ENCODE results near the gene HECTD4.

Gene HECTD4

DNA sequence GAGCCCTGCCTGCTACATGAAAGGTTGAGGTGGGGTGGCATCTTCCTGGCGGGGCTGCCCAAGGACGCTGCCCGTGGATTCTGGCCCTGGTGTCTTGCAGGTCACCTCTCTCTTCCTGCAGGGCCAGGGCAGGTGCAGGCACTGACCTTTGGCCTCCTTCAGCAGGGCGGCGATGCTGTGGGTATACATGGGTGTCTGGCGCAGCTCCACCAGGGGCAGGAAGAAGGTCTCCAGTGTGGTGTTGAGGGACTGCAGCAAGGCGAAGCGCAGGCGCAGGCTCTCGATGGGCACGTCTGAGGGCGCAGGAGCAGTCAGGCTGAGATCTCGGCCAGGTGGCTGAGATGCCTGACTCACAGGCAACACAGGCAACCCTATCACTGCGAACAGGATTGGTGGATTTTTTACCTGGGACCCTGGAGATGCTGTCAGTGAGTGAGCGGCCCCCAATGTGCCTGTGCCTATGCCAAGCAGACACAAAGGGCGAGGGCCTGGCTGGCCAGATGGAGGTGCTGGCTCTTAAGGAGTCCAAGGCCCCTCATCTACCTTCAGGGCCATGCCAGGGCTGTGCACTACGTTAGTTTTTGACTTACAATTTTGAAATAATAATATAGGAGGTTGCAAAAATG, 211.1 kb downstream of the HECTD4 start:
- Histone ChIP-seq H3K9me3 (ENCODE audit: control insufficient read depth, low read length) (no peaks in the 10 kb centered on the region), H3K9ac (ENCODE audit: low read length) (no peak overlapping the region), H3K36me3 (ENCODE audit: control insufficient read depth, insufficient read depth, low read length) (peaks cover 10% of the 10 kb centered on the region), H3K27me3 (ENCODE audit: control insufficient read depth, insufficient read depth, low read length) (no peaks in the 10 kb centered on the region), H3K4me1 (ENCODE audit: control insufficient read depth, insufficient read depth, low read length) (no peaks in the 10 kb centered on the region), H3K4me3 (ENCODE audit: low read length) (no peak overlapping the region)

DNA sequence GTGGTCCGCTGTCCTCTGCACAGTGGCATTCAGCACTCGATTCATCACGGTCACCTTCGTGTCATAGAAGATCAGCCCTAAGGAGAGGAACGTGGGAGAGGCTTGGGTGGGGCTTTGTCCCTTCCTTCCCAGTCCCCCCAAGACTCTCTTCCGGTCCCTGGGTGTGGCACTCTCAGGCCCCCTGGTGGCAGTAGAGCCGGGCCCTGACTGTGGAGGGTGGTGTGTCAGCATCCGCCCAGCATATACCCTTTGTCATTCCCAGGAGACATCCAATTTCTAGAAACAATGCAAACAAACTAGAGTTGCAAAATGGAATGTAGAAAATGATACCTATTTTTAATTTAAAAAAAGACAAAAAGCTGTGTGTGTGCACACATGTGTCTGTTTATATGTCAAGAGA, 211.9 kb downstream of the HECTD4 start:
- Histone ChIP-seq H3K4me3 (ENCODE audit: low read length) (no peak overlapping the region), H3K9ac (ENCODE audit: low read length) (no peak overlapping the region), H3K36me3 (ENCODE audit: control insufficient read depth, insufficient read depth, low read length) (peaks cover 10% of the 10 kb centered on the region), H3K4me1 (ENCODE audit: control insufficient read depth, insufficient read depth, low read length) (no peaks in the 10 kb centered on the region), H3K9me3 (ENCODE audit: control insufficient read depth, low read length) (no peaks in the 10 kb centered on the region), H3K27me3 (ENCODE audit: control insufficient read depth, insufficient read depth, low read length) (no peaks in the 10 kb centered on the region)

DNA sequence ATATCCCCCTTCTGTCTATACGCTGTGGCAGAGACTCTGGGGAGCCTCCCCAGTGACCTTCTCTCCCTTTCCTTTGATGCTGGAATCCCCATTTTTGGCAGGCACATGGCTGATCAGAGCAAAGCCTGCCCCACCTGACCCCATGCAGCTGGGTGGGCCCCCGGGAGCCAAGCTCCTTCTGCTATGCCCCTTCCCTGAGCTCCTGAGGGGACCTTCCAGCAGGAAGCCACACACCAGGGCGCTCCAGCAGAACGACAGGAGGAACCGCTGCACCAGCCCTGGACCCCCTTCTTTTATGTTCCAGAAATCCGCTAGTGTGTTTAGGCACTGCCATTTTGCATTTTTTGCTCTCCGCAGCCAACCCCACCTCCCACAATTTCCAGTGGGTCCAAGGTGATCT, 212.3 kb downstream of the HECTD4 start:
- Histone ChIP-seq H3K36me3 (ENCODE audit: control insufficient read depth, insufficient read depth, low read length) (peaks cover 10% of the 10 kb centered on the region), H3K9me3 (ENCODE audit: control insufficient read depth, low read length) (no peaks in the 10 kb centered on the region), H3K4me1 (ENCODE audit: control insufficient read depth, insufficient read depth, low read length) (no peaks in the 10 kb centered on the region), H3K9ac (ENCODE audit: low read length) (no peak overlapping the region), H3K27me3 (ENCODE audit: control insufficient read depth, insufficient read depth, low read length) (no peaks in the 10 kb centered on the region), H3K4me3 (ENCODE audit: low read length) (no peak overlapping the region)

DNA sequence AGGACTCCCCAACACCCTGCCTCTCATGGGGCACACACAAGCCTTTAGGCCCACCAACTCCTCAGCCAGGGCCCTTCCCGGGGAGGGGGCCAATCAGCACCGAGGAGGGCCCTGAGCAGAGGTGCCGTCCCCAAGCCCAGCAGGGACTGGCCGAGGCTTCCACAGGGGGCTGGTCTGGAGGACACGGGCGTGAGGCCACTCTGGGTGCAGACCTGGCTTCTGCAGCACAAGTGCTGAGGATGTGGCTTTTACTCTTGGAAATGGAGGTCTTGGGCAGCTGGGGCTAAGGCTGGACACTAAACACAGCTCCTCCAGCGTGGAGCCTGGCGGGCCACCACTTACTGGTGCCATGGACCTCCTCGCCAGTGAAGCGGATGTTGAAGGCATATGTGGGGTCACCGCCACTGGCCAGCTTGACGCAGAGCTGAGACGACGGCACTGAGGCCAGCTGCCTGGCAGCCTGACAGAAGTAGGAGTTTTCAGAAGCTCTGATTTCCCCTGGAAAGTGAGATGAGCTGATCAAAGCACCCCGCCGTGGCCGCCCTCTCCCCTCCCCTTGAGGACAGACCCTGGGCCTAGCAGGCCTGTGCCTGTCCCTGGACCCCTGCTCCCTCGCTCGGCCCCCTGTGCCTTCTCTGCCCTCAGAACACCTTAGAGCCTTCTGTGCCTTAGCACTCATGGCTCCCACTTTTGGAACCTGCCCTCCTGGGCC, 212.9 kb downstream of the HECTD4 start:
- Histone ChIP-seq H3K4me1 (ENCODE audit: control insufficient read depth, insufficient read depth, low read length) (no peaks in the 10 kb centered on the region), H3K9ac (ENCODE audit: low read length) (no peak overlapping the region), H3K36me3 (ENCODE audit: control insufficient read depth, insufficient read depth, low read length) (peaks cover 10% of the 10 kb centered on the region), H3K4me3 (ENCODE audit: low read length) (no peak overlapping the region), H3K9me3 (ENCODE audit: control insufficient read depth, low read length) (no peaks in the 10 kb centered on the region), H3K27me3 (ENCODE audit: control insufficient read depth, insufficient read depth, low read length) (no peaks in the 10 kb centered on the region)

DNA sequence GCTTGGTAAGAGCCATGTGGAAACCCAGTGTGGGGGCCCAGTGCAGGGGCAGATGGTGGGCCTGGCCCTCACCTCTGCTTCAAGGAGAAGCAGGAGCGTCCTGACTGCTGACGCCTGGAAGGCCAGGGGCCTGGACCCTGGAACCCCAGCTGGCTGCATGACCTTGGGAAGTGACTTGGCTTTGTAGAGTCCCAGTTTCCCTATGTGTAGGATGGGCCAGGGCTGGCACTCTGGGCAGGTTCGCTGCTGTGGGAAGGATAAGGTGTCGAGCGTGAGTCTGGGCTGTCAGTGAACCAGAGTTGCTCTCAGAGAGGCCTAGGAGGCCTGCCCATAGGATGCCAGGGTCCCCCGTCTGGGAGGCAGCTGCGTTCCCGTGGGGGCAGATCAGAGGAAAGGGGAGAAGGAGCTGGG, 213.7 kb downstream of the HECTD4 start:
- Histone ChIP-seq H3K36me3 (ENCODE audit: control insufficient read depth, insufficient read depth, low read length) (peaks cover 10% of the 10 kb centered on the region), H3K4me3 (ENCODE audit: low read length) (no peak overlapping the region), H3K27me3 (ENCODE audit: control insufficient read depth, insufficient read depth, low read length) (no peaks in the 10 kb centered on the region), H3K9me3 (ENCODE audit: control insufficient read depth, low read length) (no peaks in the 10 kb centered on the region), H3K9ac (ENCODE audit: low read length) (no peak overlapping the region), H3K4me1 (ENCODE audit: control insufficient read depth, insufficient read depth, low read length) (no peaks in the 10 kb centered on the region)

DNA sequence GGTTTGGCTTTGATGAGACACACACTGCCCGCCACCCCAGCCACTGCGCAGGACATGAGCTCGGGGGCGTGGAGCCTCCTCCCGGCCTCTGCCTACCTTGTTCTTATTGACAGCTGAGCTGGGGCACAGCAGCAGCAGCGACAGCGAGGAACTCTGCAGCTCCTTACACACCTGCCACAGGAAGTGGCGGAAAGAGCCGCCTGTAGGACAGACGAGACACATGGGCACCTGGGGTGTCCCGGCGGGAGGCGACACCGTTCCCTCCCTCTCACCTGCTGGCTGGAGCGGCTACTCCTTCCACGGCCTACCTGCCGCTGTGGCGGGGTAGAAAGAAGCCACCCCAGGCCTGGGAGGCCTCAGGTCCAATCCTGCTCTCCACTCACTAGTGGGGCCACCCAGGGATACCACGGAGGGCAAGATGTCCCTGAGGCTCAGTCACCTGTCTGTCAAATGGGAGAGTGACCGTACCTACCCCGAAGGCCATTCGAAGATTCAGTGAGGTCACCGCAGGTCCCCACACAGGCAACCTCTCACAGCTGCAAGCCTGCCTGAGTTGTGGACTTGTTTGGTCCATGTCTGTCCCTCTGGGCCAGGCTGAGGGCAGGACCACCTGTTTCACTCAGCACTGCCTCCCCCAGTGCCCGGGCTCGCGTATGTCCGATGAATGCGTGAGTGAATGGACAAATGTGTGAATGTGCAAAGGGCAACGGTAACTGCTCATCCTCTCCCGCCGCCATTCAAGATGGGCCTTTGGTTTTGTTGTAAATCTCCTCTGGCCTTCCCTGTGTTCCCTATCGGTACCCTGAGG, 214.3 kb downstream of the HECTD4 start:
- Histone ChIP-seq H3K4me1 (ENCODE audit: control insufficient read depth, insufficient read depth, low read length) (no peaks in the 10 kb centered on the region), H3K36me3 (ENCODE audit: control insufficient read depth, insufficient read depth, low read length) (peaks cover 10% of the 10 kb centered on the region), H3K27me3 (ENCODE audit: control insufficient read depth, insufficient read depth, low read length) (no peaks in the 10 kb centered on the region), H3K9me3 (ENCODE audit: control insufficient read depth, low read length) (no peaks in the 10 kb centered on the region), H3K4me3 (ENCODE audit: low read length) (no peak overlapping the region), H3K9ac (ENCODE audit: low read length) (no peak overlapping the region)

DNA sequence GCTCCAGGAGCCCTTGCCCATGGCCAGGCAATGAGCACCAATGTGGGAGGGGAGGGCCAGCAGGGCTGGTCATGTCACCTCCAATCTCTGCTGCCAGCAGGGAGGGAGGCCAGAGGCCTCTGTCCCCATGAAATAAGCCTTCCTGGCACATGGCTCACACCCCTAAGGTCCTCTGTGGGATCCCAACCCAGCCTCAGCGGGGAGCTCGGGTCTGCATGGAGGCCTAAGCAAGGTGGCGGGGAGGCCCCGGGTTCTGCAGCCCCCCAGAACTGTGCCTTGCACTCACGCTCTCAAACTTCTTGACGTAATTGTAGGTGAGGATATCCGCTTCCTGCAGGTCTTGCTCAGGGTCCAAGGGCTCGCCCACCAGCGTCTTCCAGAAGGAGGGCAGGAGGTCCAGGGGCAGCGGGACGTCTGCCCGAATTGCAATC, 215.2 kb downstream of the HECTD4 start:
- H3K4me3 ChIP-seq (ENCODE audit: low read length) = no peak overlapping the region
- H3K9me3 ChIP-seq (ENCODE audit: control insufficient read depth, low read length) = no peaks in the 10 kb centered on the region
- H3K9ac ChIP-seq (ENCODE audit: low read length) = no peak overlapping the region
- H3K27me3 ChIP-seq (ENCODE audit: control insufficient read depth, insufficient read depth, low read length) = no peaks in the 10 kb centered on the region
- H3K36me3 ChIP-seq (ENCODE audit: control insufficient read depth, insufficient read depth, low read length) = peaks cover 10% of the 10 kb centered on the region
- H3K4me1 ChIP-seq (ENCODE audit: control insufficient read depth, insufficient read depth, low read length) = no peaks in the 10 kb centered on the region

DNA sequence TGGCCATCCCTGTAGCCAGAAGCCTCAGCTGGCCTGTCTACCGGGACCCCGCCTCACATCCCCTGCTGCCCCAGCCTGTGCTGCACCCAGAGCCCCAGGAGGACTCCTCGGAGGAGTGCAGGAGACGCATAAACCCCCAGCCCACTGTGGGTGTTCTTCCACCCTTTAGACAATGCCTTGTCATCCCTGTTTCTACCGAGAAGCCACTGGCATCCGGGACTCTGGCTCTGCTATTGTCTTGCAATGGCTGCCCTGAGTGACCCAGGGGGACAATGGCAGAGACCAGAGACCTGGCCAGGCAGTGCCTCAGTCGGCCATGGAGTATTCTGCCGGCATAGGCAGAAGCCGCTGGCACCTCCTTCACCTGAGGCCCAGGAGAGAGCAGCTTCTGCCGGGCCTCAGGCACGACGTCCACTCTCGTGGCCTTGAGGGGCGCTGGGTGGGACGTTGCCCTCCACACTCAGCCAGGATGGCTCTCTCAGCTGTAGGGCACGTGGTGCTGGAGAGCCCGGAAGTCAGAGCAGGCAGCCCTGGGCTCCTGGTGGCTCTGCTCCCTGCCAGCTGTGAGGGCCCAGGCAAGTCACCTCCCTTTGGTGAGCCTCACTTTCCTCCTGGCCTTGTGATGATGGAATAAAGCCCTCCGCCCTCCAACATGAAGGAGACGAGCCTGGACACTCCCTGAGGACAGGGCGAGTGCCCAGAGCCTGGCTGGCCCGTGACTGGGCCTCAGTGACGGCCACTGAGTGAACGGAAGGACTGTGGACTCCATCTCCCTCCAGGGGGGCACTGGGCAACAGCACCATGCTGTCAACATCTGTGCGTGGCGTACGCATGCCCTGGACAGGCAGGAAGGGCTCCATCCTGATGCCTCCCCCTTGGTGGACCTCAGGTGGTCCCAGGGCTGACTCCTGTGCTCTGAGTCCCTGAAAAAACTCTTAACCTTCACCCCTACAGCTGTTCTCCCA, 215.9 kb downstream of the HECTD4 start:
- no peak overlapping the region for H3K9ac ChIP-seq (ENCODE audit: low read length)
- H3K4me1 ChIP-seq (ENCODE audit: control insufficient read depth, insufficient read depth, low read length) = no peaks in the 10 kb centered on the region
- peaks cover 10% of the 10 kb centered on the region for H3K36me3 ChIP-seq (ENCODE audit: control insufficient read depth, insufficient read depth, low read length)
- no peaks in the 10 kb centered on the region for H3K27me3 ChIP-seq (ENCODE audit: control insufficient read depth, insufficient read depth, low read length)
- H3K9me3 ChIP-seq (ENCODE audit: control insufficient read depth, low read length) = no peaks in the 10 kb centered on the region
- H3K4me3 ChIP-seq (ENCODE audit: low read length) = no peak overlapping the region

DNA sequence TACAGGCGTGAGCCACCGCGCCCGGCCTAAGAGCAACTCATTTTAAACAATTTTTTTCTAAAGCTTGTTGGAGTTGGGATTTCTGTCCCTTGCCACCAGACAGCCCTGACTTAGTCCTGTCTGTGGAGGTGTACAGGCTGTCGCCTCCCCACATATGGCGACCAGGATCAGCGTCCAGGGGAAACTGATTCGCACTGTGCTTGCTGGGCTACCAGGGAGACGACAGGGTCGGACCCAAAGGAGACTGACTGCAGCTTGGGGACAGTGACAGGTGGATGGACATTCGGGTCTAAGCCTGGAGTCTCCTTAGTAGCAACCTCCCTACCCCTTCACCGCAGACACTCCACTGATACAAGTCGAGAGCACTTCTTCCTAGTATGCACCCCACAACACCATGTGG, 216.6 kb downstream of the HECTD4 start:
- Histone ChIP-seq H3K9me3 (ENCODE audit: control insufficient read depth, low read length) (no peaks in the 10 kb centered on the region), H3K4me3 (ENCODE audit: low read length) (no peak overlapping the region), H3K4me1 (ENCODE audit: control insufficient read depth, insufficient read depth, low read length) (no peaks in the 10 kb centered on the region), H3K27me3 (ENCODE audit: control insufficient read depth, insufficient read depth, low read length) (no peaks in the 10 kb centered on the region), H3K9ac (ENCODE audit: low read length) (no peak overlapping the region), H3K36me3 (ENCODE audit: control insufficient read depth, insufficient read depth, low read length) (peaks cover 10% of the 10 kb centered on the region)

DNA sequence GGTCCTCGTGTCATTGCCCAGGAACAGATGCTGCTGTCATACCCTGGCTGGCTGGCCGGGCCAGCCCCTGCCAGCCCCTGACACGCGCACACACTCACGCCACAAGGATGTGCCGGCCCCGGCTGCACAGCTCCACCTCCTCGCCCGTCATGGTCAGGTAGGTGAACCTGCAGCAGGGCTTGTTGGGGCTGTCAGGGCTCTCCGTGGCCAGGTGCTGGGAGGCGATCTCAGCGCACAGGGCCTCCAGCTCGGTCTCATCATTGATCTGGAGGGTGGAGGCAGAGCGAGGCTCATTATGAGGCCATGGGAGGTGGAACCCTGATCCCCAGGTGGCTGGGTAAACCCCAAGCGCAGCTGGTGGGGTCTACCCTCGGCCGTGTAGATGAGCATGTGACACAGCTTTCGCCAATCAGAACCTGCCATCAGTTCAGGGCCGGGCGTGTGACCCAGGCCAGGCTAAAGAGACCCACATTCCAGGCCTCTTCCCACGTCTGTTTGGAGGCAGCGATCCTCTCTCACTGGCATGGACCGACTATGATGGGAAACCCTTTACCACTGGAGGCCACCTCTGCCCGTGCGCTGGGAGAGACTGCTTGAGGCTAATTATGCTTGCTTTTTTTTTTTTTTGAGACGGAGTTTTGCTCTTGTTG, 218.1 kb downstream of the HECTD4 start:
- Histone ChIP-seq H3K4me3 (ENCODE audit: low read length) (no peak overlapping the region), H3K9ac (ENCODE audit: low read length) (no peak overlapping the region), H3K36me3 (ENCODE audit: control insufficient read depth, insufficient read depth, low read length) (peaks cover under 1% of the 10 kb centered on the region), H3K27me3 (ENCODE audit: control insufficient read depth, insufficient read depth, low read length) (no peaks in the 10 kb centered on the region), H3K4me1 (ENCODE audit: control insufficient read depth, insufficient read depth, low read length) (no peaks in the 10 kb centered on the region), H3K9me3 (ENCODE audit: control insufficient read depth, low read length) (no peaks in the 10 kb centered on the region)

DNA sequence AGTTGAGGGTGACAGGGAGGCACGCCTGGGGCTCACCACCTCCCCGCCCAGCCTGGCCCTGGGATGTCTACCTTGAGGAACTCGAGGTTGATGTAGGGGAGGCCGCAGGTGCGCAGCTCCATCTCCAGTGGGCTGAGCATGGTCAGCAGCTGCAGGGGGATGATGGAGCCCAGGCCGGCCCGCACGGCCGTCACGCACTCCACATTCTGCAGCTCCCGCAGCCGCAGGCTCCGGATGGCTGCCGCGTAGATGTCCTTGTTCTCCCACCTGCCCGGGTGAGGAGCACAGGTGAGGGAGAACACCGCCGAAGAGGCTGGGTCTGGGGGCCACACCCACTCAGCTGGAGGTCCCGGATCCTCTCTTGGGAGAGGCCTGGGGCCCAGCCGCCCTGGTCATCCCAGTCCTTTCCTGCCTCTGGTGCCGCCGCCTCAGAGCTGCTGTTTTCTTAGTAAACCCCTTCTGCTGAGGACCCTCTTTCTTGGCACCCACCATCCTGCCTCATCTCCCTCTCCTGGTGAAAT, 218.7 kb downstream of the HECTD4 start:
- H3K36me3 ChIP-seq (ENCODE audit: control insufficient read depth, insufficient read depth, low read length) = no peaks in the 10 kb centered on the region

More for the DNA sequence above, 218.7 kb downstream of the HECTD4 start:
- Histone ChIP-seq H3K4me1 (ENCODE audit: control insufficient read depth, insufficient read depth, low read length) (no peaks in the 10 kb centered on the region), H3K27me3 (ENCODE audit: control insufficient read depth, insufficient read depth, low read length) (no peaks in the 10 kb centered on the region), H3K9ac (ENCODE audit: low read length) (no peak overlapping the region), H3K4me3 (ENCODE audit: low read length) (no peak overlapping the region), H3K9me3 (ENCODE audit: control insufficient read depth, low read length) (no peaks in the 10 kb centered on the region)
